SK-N-SH (cell line): Measurements from ENCODE around the gene TLNRD1. TPM values are rescaled to one million over a fixed set of nuclear protein-coding genes. Genes with fewer than 3 reads are reported as not detected.

Experiments used
- CTCF ChIA-PET: fragments of 300-600, 350-600 bp; formaldehyde crosslinking; extraction: SDS; loops from one replicate; lab custom pipeline; 2021; lab: Yijun Ruan, JAX
- POLR2A ChIA-PET: fragments of 350-600 bp; sonication (Branson Sonifier 250); formaldehyde crosslinking; extraction: SDS; loops from one replicate; lab custom pipeline; 2020; ENCODE audit warnings: antibody characterized with exemption, inconsistent platforms; lab: Yijun Ruan, JAX
- DNase-seq: peaks from one replicate; pipeline ENCODE4 v3.0.0; 2012
- H2AFZ ChIP-seq: fragments of 200-600 bp; sonication (generic); 2 replicates; pipeline ENCODE4 v1.8.1; 2016; ENCODE audit warnings: antibody characterized with exemption, mild to moderate bottlenecking, low read depth
- H3F3A ChIP-seq: fragments of 200-600 bp; sonication (generic); replicated peaks from 2 replicates; pipeline ENCODE3; 2016; ENCODE audit warnings: antibody characterized with exemption, mild to moderate bottlenecking; ENCODE audit not compliant: insufficient read depth
- H3K27ac ChIP-seq, 2 experiments: fragments of 200-500 bp in 1 of 2; fragments of 200-600 bp in 1 of 2; sonication (Bioruptor generic) in 1 of 2; sonication (generic), shearing (Covaris generic) in 1 of 2; 2 replicates each; pipeline versions ENCODE4 v1.5.1 to v1.6.1; 2014 to 2016; ENCODE audit warnings: low read depth in 2 of 2, inconsistent platforms in 1 of 2, low read length in 1 of 2, mild to moderate bottlenecking in 1 of 2, mixed read lengths in 1 of 2
- H3K27me3 ChIP-seq: fragments of 200-600 bp; sonication (generic), shearing (Covaris generic); 2 replicates; pipeline ENCODE4 v1.6.1; 2016; ENCODE audit warnings: mixed run types; ENCODE audit not compliant: insufficient read depth
- H3K36me3 ChIP-seq, 2 experiments: fragments of 200-500 bp in 1 of 2; fragments of 200-600 bp in 1 of 2; sonication (Bioruptor generic) in 1 of 2; sonication (generic) in 1 of 2; replicated peaks in 1 of 2; 2 replicates each; pipeline versions ENCODE3 to v1.5.1; 2014 to 2016; ENCODE audit warnings: low read length in 1 of 2, mild to moderate bottlenecking in 1 of 2; ENCODE audit not compliant: insufficient read depth in 2 of 2, control insufficient read depth in 1 of 2
- H3K4me1 ChIP-seq, 2 experiments: fragments of 200-500 bp in 1 of 2; fragments of 200-600 bp in 1 of 2; sonication (Bioruptor generic) in 1 of 2; sonication (generic), shearing (Covaris generic) in 1 of 2; 2 replicates each; pipeline versions ENCODE4 v1.5.1 to v1.6.1; 2014 to 2016; ENCODE audit warnings: low read depth in 1 of 2, low read length in 1 of 2, mixed run types in 1 of 2; ENCODE audit not compliant: insufficient read depth in 2 of 2, control insufficient read depth in 1 of 2
- H3K4me2 ChIP-seq: fragments of 200-600 bp; sonication (generic), shearing (Covaris generic); 2 replicates; pipeline ENCODE4 v1.6.1; 2017; ENCODE audit warnings: mixed run types
- H3K4me3 ChIP-seq, 2 experiments: fragments of 200-500 bp in 1 of 2; fragments of 200-600 bp in 1 of 2; sonication (Bioruptor generic) in 1 of 2; sonication (generic), shearing (Covaris generic) in 1 of 2; 2 replicates each; pipeline versions ENCODE4 v1.5.1 to v1.8.1; 2014 to 2016; ENCODE audit warnings: low read depth in 2 of 2, inconsistent platforms in 1 of 2, low read length in 1 of 2, mild to moderate bottlenecking in 1 of 2, mixed read lengths in 1 of 2, moderate library complexity in 1 of 2
- H3K79me2 ChIP-seq: fragments of 200-600 bp; sonication (generic); 2 replicates; pipeline ENCODE4 v1.8.1; 2017; ENCODE audit warnings: mild to moderate bottlenecking; ENCODE audit not compliant: insufficient read depth
- H3K9ac ChIP-seq: fragments of 200-600 bp; sonication (generic); 2 replicates; pipeline ENCODE4 v1.6.1; 2017; ENCODE audit warnings: mixed run types
- H3K9me2 ChIP-seq: fragments of 200-600 bp; sonication (generic); 2 replicates; pipeline ENCODE4 v1.6.1; 2017; ENCODE audit warnings: mixed run types
- H3K9me3 ChIP-seq: fragments of 200-600 bp; sonication (generic); 2 replicates; pipeline ENCODE4 v1.6.1; 2017; ENCODE audit warnings: mixed run types, mild to moderate bottlenecking, moderate library complexity
- H4K20me1 ChIP-seq: fragments of 200-600 bp; sonication (generic); 2 replicates; pipeline ENCODE4 v1.6.1; 2017; ENCODE audit warnings: mild to moderate bottlenecking, mixed run types; ENCODE audit not compliant: insufficient read depth
- CHD2 ChIP-seq: fragments of 150-350 bp; IDR thresholded peaks from 2 replicates; pipeline ENCODE4 v1.6.1; 2018; ENCODE audit warnings: low read length; ENCODE audit not compliant: partially characterized antibody
- ELF1 ChIP-seq: IDR thresholded peaks from 2 replicates; pipeline ENCODE4 v1.4.0; 2012
- EZH2phosphoT487 ChIP-seq: fragments of 200-600 bp; sonication (generic); IDR thresholded peaks from 2 replicates; pipeline ENCODE4 v1.6.1; 2017; ENCODE audit warnings: low read depth, mixed run types, mild to moderate bottlenecking, antibody characterized with exemption, moderate library complexity, borderline replicate concordance
- GATA2 ChIP-seq: sonication (generic); formaldehyde crosslinking; IDR thresholded peaks from 2 replicates; pipeline ENCODE4 v1.5.0; 2020; ENCODE audit warnings: mild to moderate bottlenecking, missing genetic modification reagents
- JUND ChIP-seq: IDR thresholded peaks from 2 replicates; pipeline ENCODE4 v1.4.0; 2012
- MEF2A ChIP-seq: IDR thresholded peaks from 2 replicates; pipeline ENCODE4 v1.4.0; 2012; ENCODE audit warnings: low read depth, borderline replicate concordance
- MXI1 ChIP-seq: IDR thresholded peaks from 2 replicates; pipeline ENCODE4 v1.6.1; 2012; ENCODE audit warnings: mild to moderate bottlenecking, low read depth, low read length, improper control_type of control experiment
- NFIC ChIP-seq: IDR thresholded peaks from 2 replicates; pipeline ENCODE4 v1.4.0; 2012; ENCODE audit warnings: borderline replicate concordance
- POLR2AphosphoS5 ChIP-seq: IDR thresholded peaks from 2 replicates; pipeline ENCODE4 v1.6.1; 2012; ENCODE audit warnings: low read depth, low read length
- RCOR1 ChIP-seq: fragments of 150-350 bp; IDR thresholded peaks from 2 replicates; pipeline ENCODE4 v1.6.1; 2017; ENCODE audit warnings: antibody characterized with exemption, low read length
- RFX5 ChIP-seq: IDR thresholded peaks from 2 replicates; pipeline ENCODE4 v1.6.1; 2012; ENCODE audit warnings: mild to moderate bottlenecking, improper control_type of control experiment, low read length
- RXRA ChIP-seq: IDR thresholded peaks from 2 replicates; pipeline ENCODE4 v1.4.0; 2012; ENCODE audit warnings: low read depth, mild to moderate bottlenecking, borderline replicate concordance
- SMC3 ChIP-seq: IDR thresholded peaks from 2 replicates; pipeline ENCODE4 v1.6.1; 2012; ENCODE audit warnings: low read depth, low read length, improper control_type of control experiment
- TEAD4 ChIP-seq: IDR thresholded peaks from 2 replicates; pipeline ENCODE4 v1.4.0; 2012; ENCODE audit warnings: mild to moderate bottlenecking, borderline replicate concordance; ENCODE audit not compliant: insufficient read depth
- YY1 ChIP-seq: IDR thresholded peaks from 2 replicates; pipeline ENCODE4 v1.4.0; 2012; ENCODE audit warnings: low read depth, mild to moderate bottlenecking
- whole genome bisulfite sequencing: methylation state at CpG from one replicate; pipeline ENCODE4 v1.1.6; 2017; ENCODE audit warnings: low lambda C conversion rate; 5-methylcytosine and 5-hydroxymethylcytosine counted together
- polyA plus RNA-seq, 3 experiments: library from polyadenylated mRNA; depleted of rRNA; stranded (reverse); fragments of >200 nt; gene quantifications; 2 replicates each; pipeline ENCODE4 v1.2.3, GENCODE V29; 2012
- TF ChIP-seq, protein P1 (sequence below): fragments of 200-600 bp; sonication (generic); IDR thresholded peaks from 2 replicates; pipeline ENCODE4 v1.6.1; 2017; ENCODE audit warnings: antibody characterized with exemption, mild to moderate bottlenecking, moderate library complexity
- TF ChIP-seq, protein P2 (sequence below): IDR thresholded peaks from 2 replicates; pipeline ENCODE4 v1.4.0; 2012; ENCODE audit warnings: low read depth, borderline replicate concordance
- TF ChIP-seq, protein P3 (sequence below): IDR thresholded peaks from 2 replicates; pipeline ENCODE4; 2012
- TF ChIP-seq, protein P4 (sequence below): IDR thresholded peaks from 2 replicates; pipeline ENCODE4 v1.4.0; 2012; ENCODE audit warnings: low read depth

The TLNRD1 gene
- polyA plus RNA-seq, 1 of the 3 experiments (the other 2 are of a cell fraction), result 5.0 TPM

DNA sequence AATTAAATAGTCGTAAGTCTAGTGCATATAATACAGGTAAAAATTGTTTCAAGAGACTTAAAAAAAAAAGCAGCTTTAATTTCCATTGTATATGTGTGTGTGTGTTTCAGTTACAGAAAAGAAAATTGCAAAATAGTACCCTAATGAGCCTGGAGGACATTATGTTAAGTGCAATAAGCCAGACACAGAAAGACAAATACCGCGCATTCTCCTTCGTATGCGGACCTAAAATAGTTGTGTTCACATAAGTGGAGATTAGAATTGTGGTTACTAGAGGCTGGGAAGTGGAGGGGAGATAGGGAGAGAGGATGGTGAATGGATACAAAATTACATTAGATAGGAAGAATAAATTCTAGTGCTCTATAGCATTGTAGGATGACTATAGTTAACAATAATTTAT, 14.7 kb upstream of the TLNRD1 start:
- no peak overlapping the region for H3K4me3 ChIP-seq
- no peak overlapping the region for H3K27ac ChIP-seq
- no peak for DNase-seq
- no peaks in the 10 kb centered on the region for H3K9me3 ChIP-seq
- TF ChIP-seq RXRA (no peak), TEAD4 (no peak), JUND (no peak), POLR2AphosphoS5 (no peak), CHD2 (no peak), ELF1 (no peak), RFX5 (no peak), MXI1 (no peak), EZH2phosphoT487 (no peak), RCOR1 (no peak), GATA2 (CRISPR knock-in tag) (no peak), SMC3 (no peak), YY1 (no peak), NFIC (no peak), MEF2A (no peak)
- TF ChIP-seq, protein P1, sequence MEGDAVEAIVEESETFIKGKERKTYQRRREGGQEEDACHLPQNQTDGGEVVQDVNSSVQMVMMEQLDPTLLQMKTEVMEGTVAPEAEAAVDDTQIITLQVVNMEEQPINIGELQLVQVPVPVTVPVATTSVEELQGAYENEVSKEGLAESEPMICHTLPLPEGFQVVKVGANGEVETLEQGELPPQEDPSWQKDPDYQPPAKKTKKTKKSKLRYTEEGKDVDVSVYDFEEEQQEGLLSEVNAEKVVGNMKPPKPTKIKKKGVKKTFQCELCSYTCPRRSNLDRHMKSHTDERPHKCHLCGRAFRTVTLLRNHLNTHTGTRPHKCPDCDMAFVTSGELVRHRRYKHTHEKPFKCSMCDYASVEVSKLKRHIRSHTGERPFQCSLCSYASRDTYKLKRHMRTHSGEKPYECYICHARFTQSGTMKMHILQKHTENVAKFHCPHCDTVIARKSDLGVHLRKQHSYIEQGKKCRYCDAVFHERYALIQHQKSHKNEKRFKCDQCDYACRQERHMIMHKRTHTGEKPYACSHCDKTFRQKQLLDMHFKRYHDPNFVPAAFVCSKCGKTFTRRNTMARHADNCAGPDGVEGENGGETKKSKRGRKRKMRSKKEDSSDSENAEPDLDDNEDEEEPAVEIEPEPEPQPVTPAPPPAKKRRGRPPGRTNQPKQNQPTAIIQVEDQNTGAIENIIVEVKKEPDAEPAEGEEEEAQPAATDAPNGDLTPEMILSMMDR, result no peak
- TF ChIP-seq, protein P2, sequence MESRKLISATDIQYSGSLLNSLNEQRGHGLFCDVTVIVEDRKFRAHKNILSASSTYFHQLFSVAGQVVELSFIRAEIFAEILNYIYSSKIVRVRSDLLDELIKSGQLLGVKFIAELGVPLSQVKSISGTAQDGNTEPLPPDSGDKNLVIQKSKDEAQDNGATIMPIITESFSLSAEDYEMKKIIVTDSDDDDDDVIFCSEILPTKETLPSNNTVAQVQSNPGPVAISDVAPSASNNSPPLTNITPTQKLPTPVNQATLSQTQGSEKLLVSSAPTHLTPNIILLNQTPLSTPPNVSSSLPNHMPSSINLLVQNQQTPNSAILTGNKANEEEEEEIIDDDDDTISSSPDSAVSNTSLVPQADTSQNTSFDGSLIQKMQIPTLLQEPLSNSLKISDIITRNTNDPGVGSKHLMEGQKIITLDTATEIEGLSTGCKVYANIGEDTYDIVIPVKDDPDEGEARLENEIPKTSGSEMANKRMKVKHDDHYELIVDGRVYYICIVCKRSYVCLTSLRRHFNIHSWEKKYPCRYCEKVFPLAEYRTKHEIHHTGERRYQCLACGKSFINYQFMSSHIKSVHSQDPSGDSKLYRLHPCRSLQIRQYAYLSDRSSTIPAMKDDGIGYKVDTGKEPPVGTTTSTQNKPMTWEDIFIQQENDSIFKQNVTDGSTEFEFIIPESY, result no peak
- TF ChIP-seq, protein P3, sequence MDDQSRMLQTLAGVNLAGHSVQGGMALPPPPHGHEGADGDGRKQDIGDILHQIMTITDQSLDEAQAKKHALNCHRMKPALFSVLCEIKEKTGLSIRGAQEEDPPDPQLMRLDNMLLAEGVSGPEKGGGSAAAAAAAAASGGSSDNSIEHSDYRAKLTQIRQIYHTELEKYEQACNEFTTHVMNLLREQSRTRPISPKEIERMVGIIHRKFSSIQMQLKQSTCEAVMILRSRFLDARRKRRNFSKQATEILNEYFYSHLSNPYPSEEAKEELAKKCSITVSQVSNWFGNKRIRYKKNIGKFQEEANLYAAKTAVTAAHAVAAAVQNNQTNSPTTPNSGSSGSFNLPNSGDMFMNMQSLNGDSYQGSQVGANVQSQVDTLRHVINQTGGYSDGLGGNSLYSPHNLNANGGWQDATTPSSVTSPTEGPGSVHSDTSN, result no peak
- TF ChIP-seq, protein P4, sequence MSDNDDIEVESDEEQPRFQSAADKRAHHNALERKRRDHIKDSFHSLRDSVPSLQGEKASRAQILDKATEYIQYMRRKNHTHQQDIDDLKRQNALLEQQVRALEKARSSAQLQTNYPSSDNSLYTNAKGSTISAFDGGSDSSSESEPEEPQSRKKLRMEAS, result no peak
- CTCF ChIA-PET, result interaction anchor here (0.9 to 9.0 kb wide), 3 partner anchors 11 to 210 kb away, joined by 3 to 52 read pairs (median 4); no protein-coding TSS in a partner anchor
- H2AFZ ChIP-seq, result no peak overlapping the region
- H3K9ac ChIP-seq, result no peak overlapping the region
- WGBS, result 96% methylated on average over 5 of the region's 5 CpGs
- peaks cover 74% of the 10 kb centered on the region for H3K79me2 ChIP-seq
- H3K4me1 ChIP-seq, result peaks cover 0 to 13% of the 10 kb centered on the region in 2 experiments; a peak in 2 of 4 replicates
- H3K36me3 ChIP-seq, result no peaks in the 10 kb centered on the region
- no peaks in the 10 kb centered on the region for H3F3A ChIP-seq
- H3K4me2 ChIP-seq, result no peak overlapping the region
- H4K20me1 ChIP-seq, result peaks cover 10% of the 10 kb centered on the region
- H3K9me2 ChIP-seq, result no peaks in the 10 kb centered on the region
- POLR2A ChIA-PET, result no interaction called here
- no peaks in the 10 kb centered on the region for H3K27me3 ChIP-seq
